Tibial nerve (tissue), 3 donors: ENCODE results near the gene EDEM3.

ENCODE experiments used
- CTCF ChIP-seq, 5 experiments: fragments of 200-600 bp in 3 of 5; fragments of 450-650 bp in 2 of 5; sonication (generic) in 3 of 5; IDR thresholded peaks; one replicate each; pipeline ENCODE4 v1.5.1; 2016 to 2019; ENCODE audit warnings: antibody characterized with exemption in 5 of 5, mild to moderate bottlenecking in 3 of 5, moderate library complexity in 2 of 5
- POLR2A ChIP-seq, 2 donors: fragments of 450-650 bp; IDR thresholded peaks; one replicate each; pipeline ENCODE4 v1.6.1; 2017; ENCODE audit warnings: antibody characterized with exemption in 2 of 2, mild to moderate bottlenecking in 2 of 2, moderate library complexity in 2 of 2

- TF ChIP-seq CTCF (IDR thresholded peaks at IDR 0.05) (no peak), POLR2A (IDR thresholded peaks at IDR 0.05) (no peak)
These were observed 52.8 kb downstream of the EDEM3 start for GRCh38 chr1:184701816-184702215.
